Prostate gland (tissue), 2 donors: Measurements from ENCODE around the gene PROKR2. TPM values are rescaled to one million over a fixed set of nuclear protein-coding genes. Genes with fewer than 3 reads are reported as not detected.

ENCODE experiments used
- DNase-seq: peaks from one replicate; pipeline ENCODE4 v3.0.0-alpha.2; 2019; ENCODE audit warnings: low spot score
- H3K27ac ChIP-seq, 2 donors: fragments of 200-600 bp; sonication (generic); 2 replicates each; pipeline ENCODE4 v1.5.1; 2017 to 2019
- H3K27me3 ChIP-seq: fragments of 200-600 bp; sonication (generic); replicated peaks from 2 replicates; pipeline ENCODE4 v1.5.1; 2019; ENCODE audit not compliant: insufficient read depth
- H3K36me3 ChIP-seq, 2 donors: fragments of 200-600 bp; sonication (generic); 1 replicate in 1 of 2; 2 replicates in 1 of 2; pipeline versions ENCODE4 v1.5.1 to v1.8.1; 2017 to 2019
- H3K4me1 ChIP-seq: fragments of 200-600 bp; sonication (generic); replicated peaks from 2 replicates; pipeline ENCODE4 v1.5.1; 2019
- H3K4me3 ChIP-seq, 2 donors: fragments of 200-600 bp; sonication (generic); 2 replicates each; pipeline ENCODE4 v1.5.1; 2017 to 2019
- H3K9me3 ChIP-seq: fragments of 200-600 bp; sonication (generic); 2 replicates; pipeline ENCODE4 v1.5.1; 2017
- POLR2A ChIP-seq: fragments of 450-650 bp; IDR thresholded peaks from one replicate; pipeline ENCODE4 v1.6.1; 2016; ENCODE audit warnings: antibody characterized with exemption, mild to moderate bottlenecking
- POLR2AphosphoS5 ChIP-seq: sonication (generic); formaldehyde crosslinking; IDR thresholded peaks from one replicate; pipeline ENCODE4 v1.6.1; 2017; ENCODE audit warnings: antibody characterized with exemption
- WGBS: methylation state at CpG from one replicate; pipeline ENCODE4 v1.1.5; 2018; 5-methylcytosine and 5-hydroxymethylcytosine counted together
- intact Hi-C: fragments of 100-400 bp; cut with DNase I; formaldehyde crosslinking; loops from one replicate; pipeline ENCODE4 v1.14.2; 2022
- total RNA-seq, 2 donors: library from RNA; depleted of rRNA; stranded (reverse); fragments of >200 nt; gene quantifications; one replicate each; pipeline ENCODE4 v1.1.0, GENCODE V29; 2016
- TF ChIP-seq, protein P1 (sequence below), 4 experiments: fragments of 200-600 bp in 2 of 4; fragments of 450-650 bp in 2 of 4; sonication (generic) in 2 of 4; IDR thresholded peaks; 1 replicate in 3 of 4; 2 replicates in 1 of 4; pipeline ENCODE4 v1.5.1; 2016 to 2019; ENCODE audit warnings: antibody characterized with exemption in 4 of 4, mild to moderate bottlenecking in 2 of 4, moderate library complexity in 2 of 4

The PROKR2 gene
- total RNA-seq, 2 donors from 2014 or later = not detected

DNA sequence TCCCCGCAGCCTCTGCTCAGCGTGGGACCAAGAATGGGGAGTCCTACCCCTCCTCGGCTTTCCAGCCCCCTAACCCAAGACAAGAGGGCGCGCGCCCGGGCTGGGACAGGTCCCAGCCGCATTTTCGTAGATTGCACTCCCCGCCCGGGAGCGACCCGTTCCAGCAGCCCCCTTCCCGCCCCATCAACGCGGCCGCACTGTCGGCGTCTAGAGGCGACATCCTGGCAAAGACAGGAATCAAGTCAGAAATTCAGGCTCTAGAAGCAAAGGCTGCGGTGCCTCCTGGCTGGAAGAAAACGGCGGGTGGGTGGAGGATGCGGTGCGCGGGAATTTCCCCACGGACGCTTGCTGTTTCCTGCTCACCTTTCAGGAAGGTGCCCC is 957 bp downstream of the PROKR2 start:
- Histone ChIP-seq H3K4me1 (no peaks in the 10 kb centered on the region), H3K27ac (no peak overlapping the region), H3K27me3 (peaks cover 19% of the 10 kb centered on the region), H3K4me3 (no peak overlapping the region), H3K9me3 (no peaks in the 10 kb centered on the region), H3K36me3 (no peaks in the 10 kb centered on the region)
- WGBS = 1% methylated on average over 27 of the region's 28 CpGs
- DNase-seq = no peak
- TF ChIP-seq, protein P1, sequence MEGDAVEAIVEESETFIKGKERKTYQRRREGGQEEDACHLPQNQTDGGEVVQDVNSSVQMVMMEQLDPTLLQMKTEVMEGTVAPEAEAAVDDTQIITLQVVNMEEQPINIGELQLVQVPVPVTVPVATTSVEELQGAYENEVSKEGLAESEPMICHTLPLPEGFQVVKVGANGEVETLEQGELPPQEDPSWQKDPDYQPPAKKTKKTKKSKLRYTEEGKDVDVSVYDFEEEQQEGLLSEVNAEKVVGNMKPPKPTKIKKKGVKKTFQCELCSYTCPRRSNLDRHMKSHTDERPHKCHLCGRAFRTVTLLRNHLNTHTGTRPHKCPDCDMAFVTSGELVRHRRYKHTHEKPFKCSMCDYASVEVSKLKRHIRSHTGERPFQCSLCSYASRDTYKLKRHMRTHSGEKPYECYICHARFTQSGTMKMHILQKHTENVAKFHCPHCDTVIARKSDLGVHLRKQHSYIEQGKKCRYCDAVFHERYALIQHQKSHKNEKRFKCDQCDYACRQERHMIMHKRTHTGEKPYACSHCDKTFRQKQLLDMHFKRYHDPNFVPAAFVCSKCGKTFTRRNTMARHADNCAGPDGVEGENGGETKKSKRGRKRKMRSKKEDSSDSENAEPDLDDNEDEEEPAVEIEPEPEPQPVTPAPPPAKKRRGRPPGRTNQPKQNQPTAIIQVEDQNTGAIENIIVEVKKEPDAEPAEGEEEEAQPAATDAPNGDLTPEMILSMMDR (IDR thresholded peaks at IDR 0.05) = no peak
- TF ChIP-seq POLR2AphosphoS5 = no peak
- TF ChIP-seq POLR2A = no peak
- intact Hi-C loops = no loop called here

DNA sequence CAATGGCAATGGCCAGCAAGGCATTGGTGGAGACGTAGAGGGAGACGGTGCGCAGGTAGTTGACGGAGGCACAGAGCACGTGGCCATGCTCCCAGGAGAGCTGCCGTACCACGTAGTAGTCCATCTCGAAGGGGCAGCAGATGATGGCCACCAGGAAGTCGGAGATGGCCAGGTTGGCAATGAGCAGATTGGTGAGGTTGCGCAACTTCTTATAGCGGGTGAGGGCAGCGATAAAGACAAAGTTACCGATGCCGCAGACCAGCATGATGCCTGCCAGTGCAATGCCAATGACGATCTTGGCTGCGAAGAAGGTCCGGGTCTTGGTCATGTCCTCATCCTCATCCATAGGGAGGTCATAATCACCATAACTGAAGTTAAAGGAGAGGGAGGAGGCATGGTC is 2.8 kb downstream of the PROKR2 start:
- Histone ChIP-seq H3K27me3 (peaks cover 19% of the 10 kb centered on the region), H3K4me3 (no peak overlapping the region), H3K36me3 (no peaks in the 10 kb centered on the region), H3K4me1 (no peaks in the 10 kb centered on the region), H3K27ac (no peak overlapping the region), H3K9me3 (no peaks in the 10 kb centered on the region)
- intact Hi-C loops = no loop called here
- WGBS = 94% methylated on average over 17 of the region's 17 CpGs
- TF ChIP-seq POLR2A (no peak), POLR2AphosphoS5 (no peak)
- TF ChIP-seq, protein P1 (IDR thresholded peaks at IDR 0.05) = no peak
- DNase-seq = no peak

DNA sequence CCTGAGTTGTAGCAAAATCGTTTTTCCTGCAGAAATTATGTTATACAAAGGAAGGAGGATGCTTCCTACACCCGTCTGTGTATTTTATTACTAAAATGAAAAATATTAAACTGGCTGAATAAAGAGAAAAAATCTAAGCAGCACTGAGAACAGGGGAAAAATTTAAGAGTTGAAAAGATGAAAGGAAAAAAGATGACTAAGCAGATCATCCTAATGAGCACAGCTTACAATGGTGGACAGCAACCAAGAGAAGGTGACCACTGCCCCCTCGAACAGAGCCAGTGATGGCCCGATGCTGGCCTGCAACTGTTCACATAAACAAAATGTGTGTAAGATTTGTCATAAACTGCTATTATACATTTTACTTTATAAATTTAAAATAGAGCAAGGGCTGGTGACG is 4.2 kb downstream of the PROKR2 start:
- H3K4me1 ChIP-seq = no peaks in the 10 kb centered on the region
- no peak overlapping the region for H3K4me3 ChIP-seq
- H3K9me3 ChIP-seq = no peaks in the 10 kb centered on the region
- TF ChIP-seq POLR2AphosphoS5 = no peak
- no peak for TF ChIP-seq POLR2A
- TF ChIP-seq, protein P1 (IDR thresholded peaks at IDR 0.05) = no peak
- intact Hi-C loops = no loop called here
- DNase-seq = no peak
- peaks cover 15% of the 10 kb centered on the region for H3K27me3 ChIP-seq
- 73% methylated on average over 5 of the region's 5 CpGs for WGBS
- H3K27ac ChIP-seq = no peak overlapping the region
- no peaks in the 10 kb centered on the region for H3K36me3 ChIP-seq

DNA sequence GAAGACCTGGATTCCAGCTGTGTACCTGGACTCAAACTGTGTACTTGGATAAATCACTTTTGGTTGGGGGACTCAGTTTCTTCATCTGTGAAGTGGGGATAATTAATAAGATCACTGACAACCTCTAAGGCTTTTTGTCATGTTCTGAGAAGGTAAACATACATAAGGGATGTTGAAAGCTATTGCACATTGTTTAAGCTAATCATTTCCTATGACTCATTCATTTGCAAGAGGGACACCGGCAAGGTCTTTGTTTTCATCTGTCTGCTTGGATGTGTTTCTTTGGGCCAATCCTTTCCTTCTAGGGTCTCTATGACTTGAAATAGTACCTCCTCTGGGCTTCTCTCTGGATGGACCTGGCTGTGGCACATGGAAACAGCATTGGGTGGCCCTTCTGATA is 6.8 kb downstream of the PROKR2 start:
- TF ChIP-seq POLR2A = no peak
- TF ChIP-seq, protein P1 (IDR thresholded peaks at IDR 0.05) = no peak
- no peak for TF ChIP-seq POLR2AphosphoS5
- Histone ChIP-seq H3K4me3 (no peak overlapping the region), H3K4me1 (no peaks in the 10 kb centered on the region), H3K36me3 (no peaks in the 10 kb centered on the region), H3K27ac (no peak overlapping the region), H3K9me3 (no peaks in the 10 kb centered on the region), H3K27me3 (peaks cover 3% of the 10 kb centered on the region)
- WGBS = 85% methylated on average over 1 of the region's 1 CpG
- intact Hi-C loops = no loop called here
- no peak for DNase-seq

DNA sequence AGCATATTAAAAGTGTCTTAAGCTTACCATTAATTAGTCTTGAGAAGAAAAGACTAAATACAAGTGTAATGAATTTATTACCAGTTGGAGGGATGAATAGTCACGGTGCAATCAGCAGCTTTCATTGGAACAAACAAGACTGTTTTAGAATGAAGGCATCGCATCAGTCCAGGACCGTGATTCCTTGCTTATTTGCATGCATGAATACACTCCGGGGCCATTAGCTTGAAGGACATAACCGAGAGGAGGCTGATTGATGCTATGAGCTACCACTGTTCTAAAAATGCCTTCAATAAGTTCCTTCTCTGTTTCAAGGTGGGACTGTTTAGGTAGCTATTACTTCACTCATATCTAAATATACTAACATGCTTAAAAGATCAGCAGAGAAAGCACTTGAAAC is 17.9 kb downstream of the PROKR2 start:
- TF ChIP-seq POLR2AphosphoS5 (no peak), POLR2A (no peak)
- TF ChIP-seq, protein P1 (IDR thresholded peaks at IDR 0.05) = no peak
- Histone ChIP-seq H3K27me3 (no peaks in the 10 kb centered on the region), H3K36me3 (no peaks in the 10 kb centered on the region), H3K27ac (no peak overlapping the region), H3K9me3 (no peaks in the 10 kb centered on the region), H3K4me3 (no peak overlapping the region), H3K4me1 (no peaks in the 10 kb centered on the region)
- intact Hi-C loops = no loop called here
- WGBS = 72% methylated on average over 5 of the region's 5 CpGs
- no peak for DNase-seq
